ENCODE results near the gene HIVEP3.

The HIVEP3 gene

GRCh38 chr1:41919764-41920397 lies 1.2 kb upstream of the HIVEP3 start:
- no peak for FAIRE-seq

- FAIRE-seq: no peak
Observed at GRCh38 chr1:41919131-41919530, 409 bp upstream of the HIVEP3 start.

GRCh38 chr1:41917835-41918449 lies 780 bp downstream of the HIVEP3 start:
- no peak for FAIRE-seq

- no peak for FAIRE-seq
Observed at GRCh38 chr1:41917076-41917475, 1.6 kb downstream of the HIVEP3 start.

GRCh38 chr1:41915786-41916571 lies 2.7 kb downstream of the HIVEP3 start:
- no peak for FAIRE-seq

GRCh38 chr1:41914516-41914915 lies 4.2 kb downstream of the HIVEP3 start:
- FAIRE-seq: no peak

GRCh38 chr1:41913014-41913413 lies 5.7 kb downstream of the HIVEP3 start:
- FAIRE-seq: no peak

GRCh38 chr1:41908288-41908895 lies 10.3 kb downstream of the HIVEP3 start:
- FAIRE-seq: no peak

GRCh38 chr1:41907446-41907845 lies 11.3 kb downstream of the HIVEP3 start:
- FAIRE-seq: no peak

- no peak for FAIRE-seq
Observed at GRCh38 chr1:41906943-41907342, 11.8 kb downstream of the HIVEP3 start.

GRCh38 chr1:41905093-41905675 lies 13.5 kb downstream of the HIVEP3 start:
- FAIRE-seq: no peak

- no peak for FAIRE-seq
Observed at GRCh38 chr1:41902664-41903063, 16.1 kb downstream of the HIVEP3 start.

GRCh38 chr1:41902159-41902577 lies 16.6 kb downstream of the HIVEP3 start:
- FAIRE-seq: no peak

GRCh38 chr1:41901551-41901950 lies 17.2 kb downstream of the HIVEP3 start:
- no peak for FAIRE-seq

GRCh38 chr1:41900603-41901444 lies 17.9 kb downstream of the HIVEP3 start:
- FAIRE-seq: no peak

GRCh38 chr1:41898191-41898713 lies 20.5 kb downstream of the HIVEP3 start:
- FAIRE-seq: no peak

GRCh38 chr1:41895552-41895951 lies 23.2 kb downstream of the HIVEP3 start:
- no peak for FAIRE-seq

- no peak for FAIRE-seq
Observed at GRCh38 chr1:41894808-41895483, 23.8 kb downstream of the HIVEP3 start.

- no peak for FAIRE-seq
Observed at GRCh38 chr1:41894101-41894807, 24.5 kb downstream of the HIVEP3 start.

- FAIRE-seq: no peak
Observed at GRCh38 chr1:41892301-41892781, 26.4 kb downstream of the HIVEP3 start.

All from A204.1 (cell line).